GM21825 (cell line): Measurements from ENCODE around the gene MB21D2.
"Not testable (repeated sequence)": the region's sequence is repeated elsewhere in the genome, so short reads cannot be mapped to it uniquely, and the experiment has no call there.

Source experiments
- ATAC-seq: cut with Tn5 transposase; IDR thresholded peaks from one replicate; pipeline ENCODE4 v1.9.1; 2021; ENCODE audit warnings: mild to moderate bottlenecking, moderate library complexity; ENCODE audit not compliant: unreplicated experiment

Gene MB21D2

GRCh38 chr3:192862408-192863090 is 55.1 kb downstream of the MB21D2 start:
- no peak for ATAC-seq

DNA sequence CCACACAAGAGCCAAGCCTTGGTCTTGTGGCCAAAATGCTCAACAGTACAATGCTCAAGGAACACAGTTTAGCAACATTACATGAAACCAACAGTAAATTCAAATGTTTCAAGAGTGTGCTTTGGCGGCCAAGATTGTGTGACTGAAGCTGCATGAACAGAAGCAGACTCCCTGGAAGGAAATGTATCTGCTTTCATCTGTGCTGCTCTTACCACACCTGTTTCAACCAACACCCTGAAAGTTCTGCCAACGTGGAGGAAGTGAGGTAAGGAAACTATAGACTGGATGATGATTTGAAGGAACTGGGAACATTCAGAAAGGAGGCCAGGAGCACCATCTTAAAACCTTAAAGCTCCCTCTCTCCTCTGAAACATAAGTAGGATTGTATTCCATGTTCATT is 55.7 kb downstream of the MB21D2 start:
- ATAC-seq: no peak

GRCh38 chr3:192860454-192860853 is 57.2 kb downstream of the MB21D2 start:
- ATAC-seq: no peak

GRCh38 chr3:192858849-192859585 is 58.6 kb downstream of the MB21D2 start:
- no peak for ATAC-seq

DNA sequence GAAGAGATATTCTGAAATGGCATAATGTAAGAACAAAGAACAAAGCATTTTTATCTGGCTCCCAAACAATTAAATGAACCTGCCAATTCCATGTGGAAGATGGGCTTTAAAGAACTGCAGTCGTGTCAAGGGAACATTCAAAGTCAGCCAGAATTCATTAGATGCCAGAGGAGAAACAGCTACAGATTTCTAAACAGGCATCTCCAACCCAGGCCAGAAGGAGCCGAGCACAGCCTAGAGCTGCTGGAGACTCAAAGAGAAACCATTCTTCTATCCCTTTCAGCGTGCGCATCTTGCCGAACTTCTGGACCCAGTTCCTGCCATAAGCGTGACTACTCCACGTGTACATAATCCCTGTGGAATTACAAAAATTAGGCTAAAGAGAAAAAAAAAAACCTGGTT is 60.4 kb downstream of the MB21D2 start:
- no peak for ATAC-seq

DNA sequence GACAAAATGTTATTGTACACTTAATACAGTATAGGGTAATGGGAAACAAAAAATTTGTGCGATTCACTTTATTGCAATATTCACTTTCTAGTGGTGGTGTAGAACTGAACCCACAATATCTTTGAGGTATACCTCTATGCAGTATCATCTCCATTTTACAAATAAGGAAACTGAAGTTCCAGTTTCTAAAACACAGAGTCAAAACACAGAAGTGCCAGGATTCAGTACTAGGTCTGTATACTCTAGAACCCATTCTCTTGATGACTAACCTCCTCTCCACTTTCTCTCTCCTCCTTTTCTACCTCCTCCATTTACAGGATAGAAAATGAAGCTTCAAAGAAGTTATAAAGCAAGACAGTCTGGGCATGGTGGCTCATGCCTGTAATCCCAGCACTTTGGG is 62.2 kb downstream of the MB21D2 start:
- no peak for ATAC-seq

DNA sequence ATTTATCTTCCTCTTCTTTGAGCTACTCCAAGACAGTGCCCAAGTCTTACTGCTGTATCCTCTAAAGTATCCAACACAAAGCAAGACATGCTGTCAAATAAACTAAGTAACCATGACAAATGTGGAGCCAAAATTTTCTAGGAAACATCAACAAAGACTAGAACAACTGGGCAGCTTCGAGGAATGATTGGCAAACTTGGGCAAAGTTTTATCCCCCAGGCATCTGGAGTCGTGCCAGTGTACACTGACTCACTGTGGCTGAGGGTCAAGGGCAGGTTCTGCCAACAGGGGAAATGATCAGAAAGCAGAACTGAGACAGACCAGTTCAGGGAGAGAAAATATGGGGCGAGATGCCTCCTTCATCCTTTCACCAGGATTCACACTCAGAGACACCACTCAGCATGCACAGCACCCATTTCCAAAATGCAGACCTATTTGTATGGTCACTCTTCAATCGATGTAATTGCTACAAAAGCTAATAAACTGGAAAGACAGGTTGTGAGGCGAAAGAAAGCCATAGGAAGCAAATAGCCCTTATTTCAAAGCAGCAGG is 65.8 kb downstream of the MB21D2 start:
- ATAC-seq: peak; percentile 65

DNA sequence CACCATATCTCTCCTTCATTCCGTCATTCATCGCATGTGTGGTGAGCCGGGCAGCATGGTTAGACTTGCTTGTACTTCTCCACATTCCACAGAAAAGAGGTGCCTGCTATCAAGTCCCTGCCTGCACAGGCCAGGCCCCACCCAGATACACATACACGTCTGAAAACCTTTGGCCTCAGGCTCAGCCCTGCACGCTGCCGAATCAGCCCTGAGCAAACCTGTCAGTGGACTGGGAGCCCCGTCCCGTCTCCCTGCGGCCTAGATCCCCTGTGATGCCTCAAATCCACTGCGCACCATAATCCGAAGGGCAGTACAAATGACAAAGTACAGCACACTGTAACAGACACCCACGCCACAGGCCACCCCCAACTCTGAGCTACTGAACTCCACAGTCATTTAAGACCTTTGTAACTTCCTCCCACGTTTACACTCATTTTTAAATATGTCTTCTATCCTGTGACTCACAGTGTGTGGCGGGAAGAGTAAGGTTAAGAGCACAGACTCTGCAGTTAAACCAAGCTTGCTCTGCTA is 67.1 kb downstream of the MB21D2 start:
- ATAC-seq: no peak

- not testable (repeated sequence) for ATAC-seq
These were observed 67.8 kb downstream of the MB21D2 start for GRCh38 chr3:192849821-192850220.

GRCh38 chr3:192848371-192849233 is 69.1 kb downstream of the MB21D2 start:
- ATAC-seq: no peak

DNA sequence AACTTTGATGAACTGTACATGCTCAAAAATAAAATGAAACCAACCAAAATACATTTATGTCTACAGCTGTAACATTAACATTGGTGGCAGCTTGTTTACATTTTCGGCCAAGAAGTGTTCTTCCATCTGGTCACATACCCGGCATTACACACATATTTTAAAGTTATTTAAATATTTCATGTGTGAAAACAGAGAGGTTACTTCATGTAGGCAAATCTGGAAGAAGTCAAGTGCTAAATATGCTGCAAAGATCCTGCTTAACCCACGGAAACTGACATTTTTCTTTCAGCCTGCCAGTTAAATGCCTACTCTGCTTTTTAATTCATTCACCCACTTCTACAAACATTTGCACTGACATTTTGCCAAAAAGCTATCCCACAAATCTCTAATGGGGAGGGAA is 69.7 kb downstream of the MB21D2 start:
- ATAC-seq: no peak

DNA sequence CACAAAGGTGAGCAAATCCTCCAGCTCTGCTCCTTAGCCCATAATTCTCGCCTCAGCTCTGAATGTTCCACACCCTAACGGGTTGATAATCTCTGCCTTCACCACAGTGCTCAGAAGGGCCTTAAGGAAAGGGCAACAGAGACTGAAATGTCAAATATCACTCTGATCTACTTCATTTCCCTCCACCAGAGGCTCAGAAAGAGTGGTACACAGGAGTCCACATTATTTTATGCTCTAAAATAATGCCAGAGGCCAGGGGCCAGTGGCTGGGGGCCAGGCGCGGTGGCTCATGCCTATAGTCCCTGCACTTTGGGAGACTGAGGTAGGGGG is 72.2 kb downstream of the MB21D2 start:
- ATAC-seq: no peak

DNA sequence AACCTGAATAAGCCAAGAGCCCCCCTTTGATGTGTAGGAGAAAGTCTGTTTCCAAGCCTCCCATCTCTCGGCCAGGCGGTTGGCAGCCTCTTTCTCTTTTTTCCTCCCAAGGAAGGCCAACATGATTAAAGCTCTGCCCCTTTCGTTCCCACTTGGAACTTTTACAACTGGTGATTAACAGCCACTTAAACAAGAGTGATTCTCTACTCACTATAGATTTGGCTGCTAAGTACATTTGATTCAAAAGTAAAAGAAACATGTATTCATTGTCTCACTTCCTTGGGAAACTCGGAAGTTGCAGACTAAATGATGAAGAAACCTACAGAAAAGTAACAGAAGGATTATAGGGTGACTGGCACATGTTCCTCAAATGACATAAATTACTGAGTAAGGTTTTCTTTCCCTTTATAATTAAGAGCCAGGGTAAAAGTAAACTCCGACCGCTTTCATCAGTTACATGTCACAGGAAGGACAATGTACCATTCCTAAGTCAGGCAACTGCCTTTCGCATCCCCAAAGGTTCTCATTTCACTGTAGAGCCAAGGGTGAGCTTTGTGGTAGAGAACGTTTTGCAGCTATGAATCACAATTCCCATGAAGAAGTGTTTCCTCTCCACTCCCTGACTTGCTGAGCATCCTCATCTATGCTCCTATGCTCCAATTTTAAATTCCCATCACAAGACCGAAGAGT is 72.7 kb downstream of the MB21D2 start:
- no peak for ATAC-seq

DNA sequence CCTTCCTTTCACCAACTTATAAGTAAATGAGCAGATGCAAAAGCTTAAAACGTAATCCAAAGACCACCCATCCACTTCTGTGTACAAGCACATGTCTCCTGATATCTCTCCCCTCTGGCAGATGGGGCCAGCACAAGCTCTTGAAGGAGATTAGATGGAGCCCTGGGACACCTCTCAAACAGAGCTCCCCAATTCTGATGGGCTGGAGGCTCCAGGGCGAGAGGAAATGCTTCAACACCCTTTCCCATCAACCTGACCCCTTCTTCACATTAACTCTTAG is 73.2 kb downstream of the MB21D2 start:
- ATAC-seq: no peak

GRCh38 chr3:192843723-192844485 is 73.8 kb downstream of the MB21D2 start:
- no peak for ATAC-seq

GRCh38 chr3:192843119-192843518 is 74.5 kb downstream of the MB21D2 start:
- no peak for ATAC-seq

DNA sequence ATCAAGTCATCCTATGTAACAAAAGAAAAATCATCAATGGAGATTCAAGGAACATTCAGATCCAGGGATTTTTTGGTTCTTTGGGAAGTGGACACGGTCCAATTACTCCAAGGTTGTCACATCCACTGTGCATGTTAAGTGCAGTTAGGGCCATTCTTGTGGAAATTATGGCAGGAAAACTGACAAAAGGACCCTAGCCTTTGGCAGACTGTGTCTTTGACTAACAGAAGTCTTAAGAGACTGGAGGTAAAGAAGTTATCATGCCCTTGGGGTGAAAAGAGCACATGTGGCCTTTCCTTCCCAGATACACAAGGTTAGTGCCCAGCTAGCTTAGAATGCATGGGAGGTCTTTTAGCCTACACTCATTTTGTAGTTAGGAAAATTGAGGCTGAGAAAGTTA is 74.9 kb downstream of the MB21D2 start:
- ATAC-seq: no peak

DNA sequence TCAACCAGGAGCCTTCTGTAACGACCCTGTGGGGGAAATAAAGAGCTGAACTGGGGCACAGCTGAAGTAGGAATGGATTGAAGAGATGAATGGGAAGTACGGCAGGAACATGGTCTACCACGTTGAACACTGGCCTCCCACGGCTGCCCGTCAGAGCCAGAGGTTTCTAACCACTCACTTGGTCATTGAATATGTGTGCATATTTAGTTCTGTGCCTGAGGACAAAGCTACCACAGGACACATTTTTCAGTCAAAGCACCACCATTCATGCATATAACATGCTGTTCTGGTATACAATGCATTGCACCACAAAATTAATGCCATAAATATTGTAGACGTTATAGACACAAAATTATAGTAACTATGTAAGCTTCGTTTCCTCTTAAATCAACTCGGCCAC is 75.5 kb downstream of the MB21D2 start:
- ATAC-seq: no peak

DNA sequence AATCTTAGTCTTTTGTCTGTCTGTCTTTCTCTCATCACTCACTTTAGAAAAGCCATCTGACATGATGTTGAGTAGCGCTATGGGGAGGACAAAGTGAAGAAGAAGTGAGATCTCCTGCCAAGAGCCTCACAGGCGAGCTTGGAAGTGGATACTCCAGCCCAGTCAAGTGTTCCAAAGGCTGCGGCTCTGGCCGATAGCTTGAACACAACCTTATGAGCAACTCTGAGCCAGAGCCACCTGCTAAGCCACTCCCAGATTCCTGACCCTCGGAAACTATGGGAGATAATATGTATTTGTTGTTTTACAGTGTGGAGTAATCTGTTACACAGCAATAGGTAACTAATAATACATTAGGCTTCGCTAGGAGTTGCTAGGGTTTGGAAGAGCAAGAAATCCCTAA is 76.2 kb downstream of the MB21D2 start:
- ATAC-seq: no peak

DNA sequence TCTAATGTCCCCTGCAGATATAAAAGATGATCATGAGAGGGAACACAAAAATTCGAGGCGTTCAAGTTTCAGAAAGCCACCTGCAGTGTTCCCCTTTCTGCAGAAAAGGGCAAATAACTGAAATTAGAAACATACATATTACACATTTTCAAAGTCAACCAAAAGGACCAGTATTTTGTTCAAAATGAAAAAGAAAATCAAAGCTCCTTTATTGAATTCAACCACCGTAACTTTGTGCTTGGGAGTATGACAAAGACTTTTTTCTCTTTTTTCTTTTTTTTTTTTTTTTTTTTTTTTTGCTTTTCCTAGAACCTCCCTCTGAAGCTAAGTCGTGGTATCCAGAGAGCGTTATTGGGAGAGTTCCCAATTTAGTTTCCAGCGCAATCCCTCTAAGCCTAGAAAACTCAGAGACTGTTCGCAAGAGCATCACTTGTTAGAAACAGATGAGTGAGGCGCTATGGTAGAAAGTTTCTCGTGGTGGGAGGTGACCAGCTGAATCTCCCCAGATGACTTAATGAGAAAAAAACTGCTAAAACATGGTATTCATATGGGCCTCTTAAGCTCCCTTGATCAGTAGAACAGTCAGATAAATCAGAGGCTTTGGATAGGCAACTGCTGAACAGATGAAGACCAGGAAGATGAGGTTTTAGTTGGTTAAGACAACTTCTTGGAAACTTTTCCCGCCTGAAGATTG is 77.4 kb downstream of the MB21D2 start:
- ATAC-seq: no peak
